IgD-negative memory B cell (primary cell): ENCODE data around the gene XK. TPM values are rescaled to one million over a fixed set of nuclear protein-coding genes. Genes with fewer than 3 reads are reported as not detected.

Source experiments
- H3K27ac Mint-ChIP-seq, 3 donors: one replicate each; pipeline ENCODE4 v1.8.0; 2020 to 2022; ENCODE audit warnings: mild to moderate bottlenecking in 3 of 3, mixed read lengths in 3 of 3, moderate library complexity in 1 of 3
- H3K27me3 Mint-ChIP-seq: one replicate; pipeline ENCODE4 v1.8.0; 2021; ENCODE audit warnings: mixed read lengths
- H3K36me3 Mint-ChIP-seq: one replicate; pipeline ENCODE4 v1.8.0; 2020; ENCODE audit warnings: mild to moderate bottlenecking, mixed read lengths
- H3K4me1 Mint-ChIP-seq, 3 donors: one replicate each; pipeline ENCODE4 v1.8.0; 2020 to 2022; ENCODE audit warnings: mixed read lengths in 3 of 3, mild to moderate bottlenecking in 1 of 3
- H3K4me3 Mint-ChIP-seq, 4 donors: one replicate each; pipeline ENCODE4 v1.8.0; 2020 to 2022; ENCODE audit warnings: mild to moderate bottlenecking in 4 of 4, mixed read lengths in 4 of 4, moderate library complexity in 3 of 4
- H3K9me3 Mint-ChIP-seq, 3 donors: one replicate each; pipeline ENCODE4 v1.8.0; 2020 to 2021; ENCODE audit warnings: mixed read lengths in 3 of 3, mild to moderate bottlenecking in 1 of 3
- polyA plus RNA-seq: library from polyadenylated mRNA; unstranded; fragments of 300-500 nt; fragmentation: Illumina TruSeq; gene quantifications from one replicate; pipeline ENCODE4 v1.2.3, GENCODE V29; 2021

XK gene
- polyA plus RNA-seq, 1 donor from 2014 or later = 0.18 TPM

- peaks cover 2% of the 10 kb centered on the region for H3K27me3 Mint-ChIP-seq
- H3K9me3 Mint-ChIP-seq = peaks cover 2 to 6% (median 3%) of the 10 kb centered on the region in 3 donors
- H3K27ac Mint-ChIP-seq = no peak overlapping the region
- H3K36me3 Mint-ChIP-seq = no peaks in the 10 kb centered on the region
- H3K4me1 Mint-ChIP-seq = no peaks in the 10 kb centered on the region
- no peak overlapping the region for H3K4me3 Mint-ChIP-seq
These were observed 19.1 kb upstream of the XK start for GRCh38 chrX:37666516-37666915.

- H3K27me3 Mint-ChIP-seq = no peaks in the 10 kb centered on the region
- no peak overlapping the region for H3K4me3 Mint-ChIP-seq
- H3K27ac Mint-ChIP-seq = no peak overlapping the region
- peaks cover 2 to 6% (median 3%) of the 10 kb centered on the region in 3 donors for H3K9me3 Mint-ChIP-seq
- no peaks in the 10 kb centered on the region for H3K36me3 Mint-ChIP-seq
- no peaks in the 10 kb centered on the region for H3K4me1 Mint-ChIP-seq
These were observed 18.4 kb upstream of the XK start for GRCh38 chrX:37667141-37667540.

- Mint-ChIP-seq H3K27me3 (no peaks in the 10 kb centered on the region), H3K9me3 (peaks cover 0 to 2% (median 0%) of the 10 kb centered on the region in 3 donors), H3K36me3 (no peaks in the 10 kb centered on the region), H3K4me3 (no peak overlapping the region), H3K27ac (no peak overlapping the region), H3K4me1 (no peaks in the 10 kb centered on the region)
These were observed 13.0 kb upstream of the XK start for GRCh38 chrX:37672563-37672962.

- Mint-ChIP-seq H3K4me3 (no peak overlapping the region), H3K27ac (no peak overlapping the region), H3K27me3 (no peaks in the 10 kb centered on the region), H3K4me1 (peaks cover 0 to 2% (median 0%) of the 10 kb centered on the region in 3 donors), H3K9me3 (no peaks in the 10 kb centered on the region), H3K36me3 (no peaks in the 10 kb centered on the region)
These were observed 8.8 kb upstream of the XK start for GRCh38 chrX:37676811-37677210.

- H3K9me3 Mint-ChIP-seq = no peaks in the 10 kb centered on the region
- no peak overlapping the region for H3K27ac Mint-ChIP-seq
- H3K27me3 Mint-ChIP-seq = no peaks in the 10 kb centered on the region
- H3K4me1 Mint-ChIP-seq = peaks cover 0 to 2% (median 0%) of the 10 kb centered on the region in 3 donors
- H3K4me3 Mint-ChIP-seq = no peak overlapping the region
- H3K36me3 Mint-ChIP-seq = no peaks in the 10 kb centered on the region
These were observed 8.3 kb upstream of the XK start for GRCh38 chrX:37677243-37677642.

- no peak overlapping the region for H3K4me3 Mint-ChIP-seq
- no peaks in the 10 kb centered on the region for H3K9me3 Mint-ChIP-seq
- H3K4me1 Mint-ChIP-seq = peaks cover 0 to 2% (median 0%) of the 10 kb centered on the region in 3 donors
- no peaks in the 10 kb centered on the region for H3K27me3 Mint-ChIP-seq
- H3K36me3 Mint-ChIP-seq = no peaks in the 10 kb centered on the region
- H3K27ac Mint-ChIP-seq = no peak overlapping the region
These were observed 7.8 kb upstream of the XK start for GRCh38 chrX:37677765-37678164.

- H3K36me3 Mint-ChIP-seq = no peaks in the 10 kb centered on the region
- no peaks in the 10 kb centered on the region for H3K27me3 Mint-ChIP-seq
- H3K27ac Mint-ChIP-seq = no peak overlapping the region
- H3K9me3 Mint-ChIP-seq = no peaks in the 10 kb centered on the region
- H3K4me3 Mint-ChIP-seq = no peak overlapping the region
- H3K4me1 Mint-ChIP-seq = peaks cover 0 to 2% (median 0%) of the 10 kb centered on the region in 3 donors
These were observed 7.0 kb upstream of the XK start for GRCh38 chrX:37678574-37678973.

- no peaks in the 10 kb centered on the region for H3K9me3 Mint-ChIP-seq
- no peak overlapping the region for H3K4me3 Mint-ChIP-seq
- no peak overlapping the region for H3K27ac Mint-ChIP-seq
- no peaks in the 10 kb centered on the region for H3K27me3 Mint-ChIP-seq
- H3K4me1 Mint-ChIP-seq = peaks cover 0 to 2% (median 0%) of the 10 kb centered on the region in 3 donors
- H3K36me3 Mint-ChIP-seq = no peaks in the 10 kb centered on the region
These were observed 6.4 kb upstream of the XK start for GRCh38 chrX:37679230-37679629.

- Mint-ChIP-seq H3K36me3 (no peaks in the 10 kb centered on the region), H3K27ac (no peak overlapping the region), H3K4me1 (peaks cover 0 to 2% (median 0%) of the 10 kb centered on the region in 3 donors), H3K27me3 (no peaks in the 10 kb centered on the region), H3K9me3 (no peaks in the 10 kb centered on the region), H3K4me3 (no peak overlapping the region)
These were observed 5.7 kb upstream of the XK start for GRCh38 chrX:37679888-37680287.

- Mint-ChIP-seq H3K27ac (no peak overlapping the region), H3K4me1 (peaks cover 0 to 1% (median 0%) of the 10 kb centered on the region in 3 donors), H3K36me3 (no peaks in the 10 kb centered on the region), H3K4me3 (peak overlapping the region in 1 of 4 donors; percentile 17), H3K27me3 (peaks cover 5% of the 10 kb centered on the region), H3K9me3 (no peaks in the 10 kb centered on the region)
These were observed 1.2 kb upstream of the XK start for GRCh38 chrX:37684426-37684825.

- H3K27me3 Mint-ChIP-seq = peaks cover 5% of the 10 kb centered on the region
- H3K36me3 Mint-ChIP-seq = no peaks in the 10 kb centered on the region
- H3K4me1 Mint-ChIP-seq = peaks cover 0 to 1% (median 0%) of the 10 kb centered on the region in 3 donors
- peak overlapping the region; percentile 17 to 81 (median 70) for H3K4me3 Mint-ChIP-seq
- no peaks in the 10 kb centered on the region for H3K9me3 Mint-ChIP-seq
- no peak overlapping the region for H3K27ac Mint-ChIP-seq
These were observed 618 bp upstream of the XK start for GRCh38 chrX:37684973-37685372.

GRCh38 chrX:37686369-37686995 lies 891 bp downstream of the XK start:
- no peak overlapping the region for H3K27ac Mint-ChIP-seq
- peaks cover 5% of the 10 kb centered on the region for H3K27me3 Mint-ChIP-seq
- no peaks in the 10 kb centered on the region for H3K36me3 Mint-ChIP-seq
- peak overlapping the region in 3 of 4 donors; percentile 63 to 81 (median 74) for H3K4me3 Mint-ChIP-seq
- peaks cover 0 to 1% (median 0%) of the 10 kb centered on the region in 3 donors for H3K4me1 Mint-ChIP-seq
- no peaks in the 10 kb centered on the region for H3K9me3 Mint-ChIP-seq

GRCh38 chrX:37686996-37687395 lies 1.4 kb downstream of the XK start:
- Mint-ChIP-seq H3K4me1 (peaks cover 0 to 1% (median 0%) of the 10 kb centered on the region in 3 donors), H3K4me3 (peak overlapping the region in 2 of 4 donors; percentile 63 to 74)

GRCh38 chrX:37690119-37690518 lies 4.5 kb downstream of the XK start:
- no peaks in the 10 kb centered on the region for H3K4me1 Mint-ChIP-seq
- no peak overlapping the region for H3K4me3 Mint-ChIP-seq
- no peak overlapping the region for H3K27ac Mint-ChIP-seq
- H3K27me3 Mint-ChIP-seq = peaks cover 8% of the 10 kb centered on the region
- H3K36me3 Mint-ChIP-seq = peaks cover 6% of the 10 kb centered on the region
- no peaks in the 10 kb centered on the region for H3K9me3 Mint-ChIP-seq

More at GRCh38 chrX:37686996-37687395, 1.4 kb downstream of the XK start:
- no peaks in the 10 kb centered on the region for H3K36me3 Mint-ChIP-seq
- H3K27ac Mint-ChIP-seq = no peak overlapping the region
- H3K27me3 Mint-ChIP-seq = peaks cover 5% of the 10 kb centered on the region
- H3K9me3 Mint-ChIP-seq = no peaks in the 10 kb centered on the region

GRCh38 chrX:37692918-37693317 lies 7.3 kb downstream of the XK start:
- Mint-ChIP-seq H3K27me3 (peaks cover 8% of the 10 kb centered on the region), H3K4me3 (no peak overlapping the region), H3K9me3 (no peaks in the 10 kb centered on the region), H3K36me3 (peaks cover 6% of the 10 kb centered on the region), H3K4me1 (no peaks in the 10 kb centered on the region), H3K27ac (no peak overlapping the region)

GRCh38 chrX:37697169-37697760 lies 11.7 kb downstream of the XK start:
- Mint-ChIP-seq H3K27ac (no peak overlapping the region), H3K36me3 (peaks cover 6% of the 10 kb centered on the region), H3K4me1 (no peaks in the 10 kb centered on the region), H3K27me3 (peaks cover 6% of the 10 kb centered on the region), H3K4me3 (no peak overlapping the region), H3K9me3 (no peaks in the 10 kb centered on the region)
